NT2/D1 (cell line): ENCODE results near the gene FAM78A.

ENCODE experiments used
- DNase-seq: peaks from one replicate; pipeline ENCODE4 v3.0.0-alpha.2; 2011; ENCODE audit warnings: low read depth, low spot score
- H3K27me3 ChIP-seq: 2 replicates; pipeline ENCODE4 v1.6.0; 2011; ENCODE audit warnings: mild to moderate bottlenecking; ENCODE audit not compliant: insufficient read length, insufficient read depth
- H3K36me3 ChIP-seq: 2 replicates; pipeline ENCODE4 v1.6.1; 2011; ENCODE audit warnings: mild to moderate bottlenecking, low read length, mixed read lengths; ENCODE audit not compliant: insufficient read depth, insufficient read length
- H3K4me1 ChIP-seq: 2 replicates; pipeline ENCODE4 v1.5.1; 2011; ENCODE audit not compliant: insufficient read depth, insufficient read length
- H3K4me3 ChIP-seq: 2 replicates; pipeline ENCODE4 v1.5.1; 2011; ENCODE audit warnings: low read depth; ENCODE audit not compliant: insufficient read length
- H3K9ac ChIP-seq: 2 replicates; pipeline ENCODE4 v1.6.0; 2011; ENCODE audit warnings: low read depth; ENCODE audit not compliant: insufficient read length
- H3K9me3 ChIP-seq: 2 replicates; pipeline ENCODE4 v1.5.1; 2011; ENCODE audit warnings: mild to moderate bottlenecking, low read length; ENCODE audit not compliant: insufficient read depth
- SUZ12 ChIP-seq: IDR thresholded peaks from 2 replicates; pipeline ENCODE4 v1.6.1; 2011; ENCODE audit not compliant: insufficient read length, insufficient read depth; ENCODE audit errors: extremely low read depth
- YY1 ChIP-seq: IDR thresholded peaks from 2 replicates; pipeline ENCODE4 v1.6.1; 2011; ENCODE audit not compliant: insufficient read length, insufficient read depth
- ZNF274 ChIP-seq: IDR thresholded peaks from 2 replicates; pipeline ENCODE4 v1.6.1; 2011; ENCODE audit warnings: mild to moderate bottlenecking, low read depth, low read length

Gene FAM78A

GRCh38 chr9:131258698-131259431 is 17.4 kb downstream of the FAM78A start:
- Histone ChIP-seq H3K27me3 (no peaks in the 10 kb centered on the region), H3K36me3 (no peaks in the 10 kb centered on the region), H3K4me3 (no peak overlapping the region), H3K9me3 (no peaks in the 10 kb centered on the region), H3K4me1 (peaks cover 14% of the 10 kb centered on the region), H3K9ac (no peak overlapping the region)
- DNase-seq, result no peak
- TF ChIP-seq ZNF274 (no peak), SUZ12 (no peak), YY1 (no peak)

DNA sequence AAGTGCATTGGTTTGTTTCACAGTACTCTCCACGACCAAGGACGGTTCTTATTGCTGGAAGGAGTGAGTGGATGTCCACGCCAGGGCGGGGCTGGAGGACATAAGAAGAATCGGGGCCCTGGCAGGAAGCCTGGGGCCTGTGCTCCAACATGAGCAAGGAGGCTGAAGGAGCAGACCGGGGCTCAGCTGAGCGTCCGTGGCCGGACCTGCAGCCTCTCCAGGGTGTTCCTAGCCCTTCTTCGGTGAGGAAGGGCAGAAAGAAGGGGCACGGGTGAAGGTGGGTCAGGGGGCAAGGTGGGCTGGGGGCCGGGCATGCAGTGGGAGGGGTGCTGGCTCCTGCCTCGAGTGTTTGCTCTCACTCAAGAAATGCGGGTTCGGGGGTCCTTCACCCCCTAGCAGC is 18.1 kb downstream of the FAM78A start:
- DNase-seq, result no peak
- Histone ChIP-seq H3K4me1 (peaks cover 14% of the 10 kb centered on the region), H3K36me3 (no peaks in the 10 kb centered on the region), H3K4me3 (no peak overlapping the region), H3K9ac (no peak overlapping the region), H3K9me3 (no peaks in the 10 kb centered on the region), H3K27me3 (no peaks in the 10 kb centered on the region)
- no peak for TF ChIP-seq YY1
- TF ChIP-seq ZNF274, result no peak
- no peak for TF ChIP-seq SUZ12

DNA sequence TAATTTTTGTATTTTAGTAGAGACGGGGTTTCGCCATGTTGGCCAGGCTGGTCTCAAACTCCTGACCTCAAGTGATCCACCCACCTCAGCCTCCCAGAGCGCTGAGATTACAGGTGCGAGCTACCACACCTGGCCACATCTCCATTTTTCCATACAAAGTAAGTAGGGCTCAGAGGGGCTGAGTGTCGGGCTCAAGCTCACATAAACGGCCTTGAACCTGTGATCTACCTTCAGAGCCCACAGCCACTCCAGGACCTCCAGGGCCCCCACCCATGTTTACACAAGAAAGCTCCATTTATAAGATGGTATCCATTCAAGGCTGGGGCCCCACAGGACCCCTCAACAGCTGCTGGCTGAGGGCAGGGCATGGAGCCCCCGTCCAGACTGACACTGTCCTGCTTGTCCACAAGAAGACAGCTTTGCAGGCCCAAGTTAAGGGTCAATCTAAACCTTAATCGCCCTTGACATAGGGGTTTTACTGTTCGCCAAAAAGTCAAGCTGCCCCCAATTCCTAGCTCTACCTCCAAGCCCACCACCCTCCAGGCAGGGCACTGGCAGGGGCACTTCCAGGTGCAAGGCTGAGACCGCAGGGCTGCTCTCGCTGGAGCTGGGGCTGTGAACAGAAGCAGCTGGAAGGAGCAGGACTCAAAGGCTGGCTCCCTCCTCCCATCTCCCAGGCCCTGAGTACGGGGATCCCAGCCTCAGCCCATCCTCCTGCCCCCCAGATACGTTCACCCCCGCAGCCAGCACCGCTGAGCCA is 18.9 kb downstream of the FAM78A start:
- H3K4me1 ChIP-seq, result peaks cover 14% of the 10 kb centered on the region
- H3K4me3 ChIP-seq, result no peak overlapping the region
- H3K9me3 ChIP-seq, result no peaks in the 10 kb centered on the region
- no peaks in the 10 kb centered on the region for H3K36me3 ChIP-seq
- no peak for TF ChIP-seq ZNF274
- no peak for TF ChIP-seq YY1
- no peak for TF ChIP-seq SUZ12
- H3K27me3 ChIP-seq, result no peaks in the 10 kb centered on the region
- no peak for DNase-seq
- H3K9ac ChIP-seq, result no peak overlapping the region

DNA sequence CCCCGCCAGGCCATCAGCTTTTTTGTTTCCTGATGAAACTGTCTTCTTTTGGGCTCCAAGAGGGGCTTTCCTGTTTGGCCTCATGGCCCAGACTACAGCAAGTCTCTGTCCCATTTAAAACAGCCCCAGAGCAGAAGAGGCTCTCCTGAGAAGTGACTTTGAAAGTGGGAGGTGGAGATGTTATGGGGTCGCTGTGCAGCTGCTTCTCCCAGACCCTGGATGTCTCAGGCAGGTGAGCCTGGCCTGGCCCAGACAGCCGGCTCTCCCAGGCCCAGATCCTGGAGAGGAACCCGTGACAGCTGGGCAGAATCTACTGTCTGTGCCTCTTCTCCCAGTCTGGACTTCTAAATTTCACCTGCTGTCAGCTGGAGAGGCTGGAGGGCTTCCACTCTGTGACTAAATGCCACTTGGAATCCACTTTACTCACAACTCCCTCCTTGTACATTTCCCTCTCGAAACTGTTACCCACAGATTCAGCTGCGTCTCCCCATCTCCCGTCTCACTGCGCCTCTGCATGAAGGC is 20.6 kb downstream of the FAM78A start:
- Histone ChIP-seq H3K36me3 (no peaks in the 10 kb centered on the region), H3K27me3 (no peaks in the 10 kb centered on the region), H3K9ac (no peak overlapping the region), H3K9me3 (no peaks in the 10 kb centered on the region), H3K4me1 (peaks cover 16% of the 10 kb centered on the region), H3K4me3 (no peak overlapping the region)
- DNase-seq, result no peak
- no peak for TF ChIP-seq YY1
- no peak for TF ChIP-seq ZNF274
- TF ChIP-seq SUZ12, result no peak

- TF ChIP-seq ZNF274, result no peak
- TF ChIP-seq SUZ12, result no peak
- no peak for TF ChIP-seq YY1
- no peaks in the 10 kb centered on the region for H3K9me3 ChIP-seq
- no peak overlapping the region for H3K9ac ChIP-seq
Measured at GRCh38 chr9:131254626-131255025, 21.7 kb downstream of the FAM78A start.

DNA sequence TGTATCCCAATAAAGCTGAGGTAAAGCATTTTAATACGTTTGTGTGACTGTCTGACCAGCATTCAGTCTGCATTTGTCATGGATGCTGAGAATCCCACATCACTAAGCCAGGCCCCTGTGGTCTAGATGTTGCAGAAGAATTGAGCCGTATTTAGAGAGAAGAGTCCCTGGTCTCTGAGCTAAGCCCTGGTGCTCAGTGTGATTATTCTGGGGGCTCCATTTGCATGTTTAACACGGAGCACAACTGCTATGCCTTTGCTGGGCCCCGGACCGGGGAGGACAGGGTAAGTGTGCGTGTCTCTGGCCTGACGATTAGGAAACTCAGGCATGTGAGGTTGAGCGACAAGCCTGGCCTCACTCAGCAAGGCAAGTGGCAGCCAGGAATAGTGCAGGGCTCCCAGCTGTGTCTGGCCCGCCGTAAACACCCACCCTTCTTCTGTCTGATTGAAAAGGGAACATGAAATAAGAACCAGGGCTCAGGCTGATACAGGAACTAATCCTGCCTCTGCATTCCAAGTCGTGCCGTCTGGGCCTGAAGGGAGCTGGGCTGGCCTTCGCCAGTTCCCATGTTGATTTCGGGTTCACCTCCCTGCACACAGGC is 22.3 kb downstream of the FAM78A start:
- no peaks in the 10 kb centered on the region for H3K9me3 ChIP-seq
- DNase-seq, result no peak
- H3K4me3 ChIP-seq, result no peak overlapping the region
- H3K27me3 ChIP-seq, result no peaks in the 10 kb centered on the region
- H3K9ac ChIP-seq, result no peak overlapping the region
- H3K4me1 ChIP-seq, result peaks cover 12% of the 10 kb centered on the region
- TF ChIP-seq ZNF274, result no peak
- no peak for TF ChIP-seq YY1
- no peaks in the 10 kb centered on the region for H3K36me3 ChIP-seq

More at GRCh38 chr9:131254626-131255025, 21.7 kb downstream of the FAM78A start:
- no peak overlapping the region for H3K4me3 ChIP-seq
- no peak for DNase-seq
- H3K36me3 ChIP-seq, result no peaks in the 10 kb centered on the region
- no peaks in the 10 kb centered on the region for H3K27me3 ChIP-seq
- peaks cover 14% of the 10 kb centered on the region for H3K4me1 ChIP-seq

- no peaks in the 10 kb centered on the region for H3K36me3 ChIP-seq
- H3K4me3 ChIP-seq, result no peak overlapping the region
- H3K4me1 ChIP-seq, result peaks cover 9% of the 10 kb centered on the region
- H3K27me3 ChIP-seq, result no peaks in the 10 kb centered on the region
- no peaks in the 10 kb centered on the region for H3K9me3 ChIP-seq
- DNase-seq, result no peak
- no peak overlapping the region for H3K9ac ChIP-seq
- no peak for TF ChIP-seq ZNF274
- no peak for TF ChIP-seq SUZ12
- TF ChIP-seq YY1, result no peak
Measured at GRCh38 chr9:131252120-131252519, 24.2 kb downstream of the FAM78A start.
